Caco-2 (cell line): Measurements from ENCODE around the gene P2RY2. TPM values are rescaled to one million over a fixed set of nuclear protein-coding genes. Genes with fewer than 3 reads are reported as not detected.

Experiments used
- BruUV-seq: library from RNA; stranded (reverse); fragments of 400-500 nt; replicated peaks from 2 replicates; lab custom pipeline; 2021; lab: Mats Ljungman, UMichigan
- CTCF ChIA-PET: fragments of 300-600 bp; sonication (Branson Sonifier 250); formaldehyde crosslinking; loops from one replicate; lab custom pipeline; 2022; ENCODE audit warnings: antibody characterized with exemption; lab: Charles Lee
- POLR2A ChIA-PET: fragments of 300-600 bp; sonication (Branson Sonifier 250); formaldehyde crosslinking; loops from one replicate; lab custom pipeline; 2022; ENCODE audit warnings: antibody characterized with exemption; lab: Charles Lee
- DNase-seq, 2 experiments: peaks; one replicate each; pipeline versions ENCODE4 v3.0.0 to v3.0.0-alpha.2; 2020 to 2022
- H3K27me3 ChIP-seq: replicated peaks from 2 replicates; pipeline ENCODE4 v1.6.0; 2011; ENCODE audit warnings: low read length; ENCODE audit not compliant: control insufficient read depth, insufficient read depth
- H3K36me3 ChIP-seq: 2 replicates; pipeline ENCODE4 v1.5.1; 2011; ENCODE audit warnings: low read length; ENCODE audit not compliant: control insufficient read depth, insufficient read depth
- H3K4me1 ChIP-seq: fragments of 250-450 bp; sonication (Bioruptor Pico); 2 replicates; pipeline ENCODE4 v1.5.1; 2020; ENCODE audit warnings: mild to moderate bottlenecking
- H3K4me3 ChIP-seq: 2 replicates; pipeline ENCODE4 v1.5.1; 2011; ENCODE audit warnings: low read depth, mild to moderate bottlenecking, control low read depth, low read length
- H3K9me3 ChIP-seq: fragments of 250-450 bp; sonication (Bioruptor Pico); 2 replicates; pipeline ENCODE4 v1.5.1; 2020; ENCODE audit warnings: mild to moderate bottlenecking, moderate library complexity
- H3K27ac Mint-ChIP-seq: one replicate; pipeline ENCODE4 v1.8.0; 2022; ENCODE audit warnings: mixed read lengths; ENCODE audit not compliant: unreplicated experiment
- H3K27me3 Mint-ChIP-seq: one replicate; pipeline ENCODE4 v1.8.0; 2022; ENCODE audit warnings: mixed read lengths; ENCODE audit not compliant: insufficient read depth, unreplicated experiment
- H3K36me3 Mint-ChIP-seq: one replicate; pipeline ENCODE4 v1.8.0; 2022; ENCODE audit warnings: mild to moderate bottlenecking, mixed read lengths; ENCODE audit not compliant: insufficient read depth, unreplicated experiment
- H3K4me1 Mint-ChIP-seq: one replicate; pipeline ENCODE4 v1.8.0; 2022; ENCODE audit warnings: low read depth, mixed read lengths; ENCODE audit not compliant: unreplicated experiment
- H3K4me3 Mint-ChIP-seq: one replicate; pipeline ENCODE4 v1.8.0; 2022; ENCODE audit warnings: mild to moderate bottlenecking, moderate library complexity, mixed read lengths; ENCODE audit not compliant: unreplicated experiment
- H3K9me3 Mint-ChIP-seq: one replicate; pipeline ENCODE4 v1.8.0; 2022; ENCODE audit warnings: mixed read lengths; ENCODE audit not compliant: unreplicated experiment
- CTCF ChIP-seq, 2 experiments: fragments of 200-600 bp in 1 of 2; IDR thresholded peaks; 1 replicate in 1 of 2; 2 replicates in 1 of 2; pipeline versions ENCODE4 v1.5.1 to v1.8.0; 2011 to 2022; ENCODE audit warnings: antibody characterized with exemption in 1 of 2, control low read depth in 1 of 2, inconsistent platforms in 1 of 2, low read depth in 1 of 2, low read length in 1 of 2, mild to moderate bottlenecking in 1 of 2, moderate library complexity in 1 of 2; ENCODE audit not compliant: insufficient read depth in 1 of 2, severe bottlenecking in 1 of 2, unreplicated experiment in 1 of 2
- intact Hi-C: fragments of 100-400 bp; cut with micrococcal nuclease; formaldehyde crosslinking; loops from one replicate; pipeline ENCODE4 v1.10.0; 2022; ENCODE audit not compliant: unreplicated experiment
- total RNA-seq: library from RNA; stranded (reverse); gene quantifications from 2 replicates; pipeline ENCODE4 v1.2.3, GENCODE V29; 2022

Gene P2RY2
- total RNA-seq, 1 experiment from 2014 or later, result 10.4 TPM

DNA sequence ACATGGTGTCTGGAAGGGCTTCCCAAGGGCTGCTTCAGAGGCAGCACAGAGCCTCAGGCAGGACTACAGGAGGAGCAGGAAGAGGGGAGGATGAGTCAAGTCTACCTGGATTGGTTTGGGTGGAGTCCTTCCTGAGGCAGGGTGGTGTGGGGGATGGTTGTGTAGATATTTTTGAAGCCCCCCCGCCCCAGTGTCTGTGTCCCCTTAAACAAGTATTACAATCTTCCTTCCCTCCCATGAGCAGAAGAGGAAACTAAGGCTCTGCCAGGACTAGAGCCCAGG, 41.3 kb upstream of the P2RY2 start:
- DNase-seq, result peak in 1 of 2 experiments; percentile 32
- Histone ChIP-seq H3K4me1 (peaks cover 38% of the 10 kb centered on the region), H3K9me3 (no peaks in the 10 kb centered on the region), H3K4me3 (no peak overlapping the region), H3K36me3 (no peaks in the 10 kb centered on the region), H3K27me3 (no peaks in the 10 kb centered on the region)
- ChIA-PET POLR2A (interaction anchor here (0.6 to 0.7 kb wide), 4 partner anchors 19 to 363 kb away, joined by 3 to 4 read pairs (median 3); partner anchors contain the start of gene RELT), CTCF (interaction anchor here (0.6 to 4.2 kb wide), 9 partner anchors 34 to 692 kb away, joined by 3 to 65 read pairs (median 4); partner anchors contain the start of gene FCHSD2)
- Mint-ChIP-seq H3K36me3 (no peaks in the 10 kb centered on the region), H3K9me3 (no peaks in the 10 kb centered on the region), H3K4me1 (peaks cover 23% of the 10 kb centered on the region), H3K4me3 (no peak overlapping the region), H3K27ac (peak overlapping the region; percentile 14), H3K27me3 (no peaks in the 10 kb centered on the region)
- no TSS peak for BruUV-seq
- intact Hi-C loops, result no loop called here
- TF ChIP-seq CTCF (IDR thresholded peaks at IDR 0.05; ENCODE audit: insufficient read depth in 1 of 2, low read depth in 1 of 2, low read length in 1 of 2, severe bottlenecking in 1 of 2, unreplicated experiment in 1 of 2), result no peak

DNA sequence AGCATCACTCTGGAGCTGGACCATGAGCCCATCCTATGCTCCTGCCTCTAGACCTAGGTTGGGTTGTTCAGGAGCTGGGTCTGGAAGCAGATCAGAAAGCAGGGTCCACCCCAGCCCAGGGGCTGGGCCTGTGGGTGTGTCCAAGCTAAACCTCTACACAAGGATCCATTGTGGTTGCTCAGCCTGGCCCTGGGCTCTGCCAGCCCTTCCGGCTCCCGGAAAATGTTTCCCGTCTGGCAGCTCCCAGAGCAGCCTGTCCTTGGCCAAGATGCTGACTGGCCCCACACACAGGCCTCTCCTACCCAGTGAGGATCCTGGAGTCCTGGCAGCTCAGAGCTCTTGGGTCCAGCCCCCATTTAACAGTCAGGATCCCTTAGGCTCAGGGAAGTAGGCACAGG, 40.7 kb upstream of the P2RY2 start:
- intact Hi-C loops, result no loop called here
- ChIA-PET POLR2A (no interaction called here), CTCF (interaction anchor here (0.5 to 4.2 kb wide), 22 partner anchors 8 to 692 kb away, joined by 3 to 65 read pairs (median 4); partner anchors contain the start of gene FCHSD2)
- H3K4me1 ChIP-seq, result peaks cover 35% of the 10 kb centered on the region
- no TSS peak for BruUV-seq
- Mint-ChIP-seq H3K9me3 (no peaks in the 10 kb centered on the region), H3K4me3 (no peak overlapping the region), H3K27ac (no peak overlapping the region), H3K36me3 (no peaks in the 10 kb centered on the region), H3K27me3 (no peaks in the 10 kb centered on the region), H3K4me1 (peaks cover 23% of the 10 kb centered on the region)
- no peaks in the 10 kb centered on the region for H3K9me3 ChIP-seq
- H3K36me3 ChIP-seq, result no peaks in the 10 kb centered on the region
- H3K27me3 ChIP-seq, result no peaks in the 10 kb centered on the region
- DNase-seq, result peak in 1 of 2 experiments; percentile 38
- no peak overlapping the region for H3K4me3 ChIP-seq
- TF ChIP-seq CTCF (IDR thresholded peaks at IDR 0.05; ENCODE audit: insufficient read depth in 1 of 2, low read depth in 1 of 2, low read length in 1 of 2, severe bottlenecking in 1 of 2, unreplicated experiment in 1 of 2), result no peak

- intact Hi-C loops, result loop anchor here (1.0 to 2.0 kb wide), 4 partner anchors 35 to 453 kb away; partner anchors contain the start of gene FCHSD2
- peak; percentile 85 to 88 for DNase-seq
- H3K27ac Mint-ChIP-seq, result no peak overlapping the region
Measured at GRCh38 chr11:73177778-73178539, 40.1 kb upstream of the P2RY2 start.

More at GRCh38 chr11:73177778-73178539, 40.1 kb upstream of the P2RY2 start:
- TF ChIP-seq CTCF (IDR thresholded peaks at IDR 0.05; ENCODE audit: insufficient read depth in 1 of 2, low read depth in 1 of 2, low read length in 1 of 2, severe bottlenecking in 1 of 2, unreplicated experiment in 1 of 2), result peak; percentile 93 to 96
- H3K36me3 Mint-ChIP-seq, result no peaks in the 10 kb centered on the region
- Histone ChIP-seq H3K36me3 (no peaks in the 10 kb centered on the region), H3K4me3 (no peak overlapping the region), H3K9me3 (no peaks in the 10 kb centered on the region), H3K4me1 (peaks cover 30% of the 10 kb centered on the region), H3K27me3 (no peaks in the 10 kb centered on the region)
- H3K4me3 Mint-ChIP-seq, result no peak overlapping the region
- no TSS peak for BruUV-seq
- no peaks in the 10 kb centered on the region for H3K9me3 Mint-ChIP-seq
- POLR2A ChIA-PET, result no interaction called here
- CTCF ChIA-PET, result interaction anchor here (0.5 to 4.2 kb wide), 22 partner anchors 8 to 453 kb away, joined by 3 to 65 read pairs (median 4); partner anchors contain the start of gene FCHSD2
- peaks cover 19% of the 10 kb centered on the region for H3K4me1 Mint-ChIP-seq
- no peaks in the 10 kb centered on the region for H3K27me3 Mint-ChIP-seq
